Right atrium auricular region (tissue), 2 donors: Measurements from ENCODE around the gene ABCA12. TPM values are rescaled to one million over a fixed set of nuclear protein-coding genes. Genes with fewer than 3 reads are reported as not detected.

Experiments used
- DNase-seq: peaks from one replicate; pipeline ENCODE4 v3.0.0-alpha.2; 2019; ENCODE audit warnings: low spot score
- H3K27ac ChIP-seq, 2 donors: fragments of 200-600 bp; sonication (generic); 1 replicate in 1 of 2; 2 replicates in 1 of 2; pipeline ENCODE4 v1.5.1; 2016 to 2019
- H3K27me3 ChIP-seq, 2 donors: fragments of 200-600 bp; sonication (generic); one replicate each; pipeline versions ENCODE4 v1.5.1 to v1.6.0; 2017 to 2019
- H3K36me3 ChIP-seq: fragments of 200-600 bp; sonication (generic); one replicate; pipeline ENCODE4 v1.5.1; 2016
- H3K4me1 ChIP-seq, 2 donors: fragments of 200-600 bp; sonication (generic); one replicate each; pipeline versions ENCODE4 v1.5.1 to v1.6.0; 2017 to 2019
- H3K4me3 ChIP-seq, 2 donors: fragments of 200-600 bp; sonication (generic); 1 replicate in 1 of 2; 2 replicates in 1 of 2; pipeline ENCODE4 v1.5.1; 2017 to 2019; ENCODE audit warnings: mild to moderate bottlenecking in 1 of 2, moderate library complexity in 1 of 2
- H3K9me3 ChIP-seq, 2 donors: fragments of 200-600 bp; sonication (generic); one replicate each; pipeline ENCODE4 v1.5.1; 2019
- CTCF ChIP-seq, 2 donors: fragments of 200-600 bp; sonication (generic); IDR thresholded peaks; one replicate each; pipeline ENCODE4 v1.5.1; 2019; ENCODE audit warnings: antibody characterized with exemption in 2 of 2
- total RNA-seq, 2 donors: library from RNA; depleted of rRNA; stranded (reverse); fragments of >200 nt; gene quantifications; one replicate each; pipeline ENCODE4 v1.1.0, GENCODE V29; 2016

ABCA12 gene
- total RNA-seq, 2 donors from 2014 or later, result 0.04 TPM; not detected in 1

GRCh38 chr2:215022418-215022817, 116.0 kb downstream of the ABCA12 start:
- TF ChIP-seq CTCF (IDR thresholded peaks at IDR 0.05), result no peak
- no peak for DNase-seq

GRCh38 chr2:215020283-215020682, 118.1 kb downstream of the ABCA12 start:
- H3K4me3 ChIP-seq, result no peak overlapping the region
- H3K9me3 ChIP-seq, result no peaks in the 10 kb centered on the region
- DNase-seq, result no peak
- H3K27me3 ChIP-seq, result no peaks in the 10 kb centered on the region
- no peak overlapping the region for H3K27ac ChIP-seq
- no peaks in the 10 kb centered on the region for H3K4me1 ChIP-seq
- TF ChIP-seq CTCF (IDR thresholded peaks at IDR 0.05), result no peak
- no peaks in the 10 kb centered on the region for H3K36me3 ChIP-seq

More at GRCh38 chr2:215022418-215022817, 116.0 kb downstream of the ABCA12 start:
- Histone ChIP-seq H3K36me3 (no peaks in the 10 kb centered on the region), H3K9me3 (no peaks in the 10 kb centered on the region), H3K27me3 (no peaks in the 10 kb centered on the region), H3K4me1 (no peaks in the 10 kb centered on the region), H3K4me3 (no peak overlapping the region), H3K27ac (peak overlapping the region; percentile 15 to 29)

- H3K4me1 ChIP-seq, result no peaks in the 10 kb centered on the region
- no peaks in the 10 kb centered on the region for H3K36me3 ChIP-seq
- H3K27me3 ChIP-seq, result no peaks in the 10 kb centered on the region
- no peaks in the 10 kb centered on the region for H3K9me3 ChIP-seq
- no peak overlapping the region for H3K4me3 ChIP-seq
- no peak overlapping the region for H3K27ac ChIP-seq
- no peak for TF ChIP-seq CTCF (IDR thresholded peaks at IDR 0.05)
- DNase-seq, result no peak
These were observed 118.8 kb downstream of the ABCA12 start for GRCh38 chr2:215019521-215020145.

- H3K27me3 ChIP-seq, result no peaks in the 10 kb centered on the region
- no peak for DNase-seq
- H3K36me3 ChIP-seq, result no peaks in the 10 kb centered on the region
- no peak overlapping the region for H3K27ac ChIP-seq
- no peaks in the 10 kb centered on the region for H3K9me3 ChIP-seq
- no peaks in the 10 kb centered on the region for H3K4me1 ChIP-seq
- no peak for TF ChIP-seq CTCF (IDR thresholded peaks at IDR 0.05)
- H3K4me3 ChIP-seq, result no peak overlapping the region
These were observed 119.3 kb downstream of the ABCA12 start for GRCh38 chr2:215019085-215019484.

- no peak for TF ChIP-seq CTCF (IDR thresholded peaks at IDR 0.05)
- no peaks in the 10 kb centered on the region for H3K27me3 ChIP-seq
- no peak overlapping the region for H3K27ac ChIP-seq
- H3K36me3 ChIP-seq, result no peaks in the 10 kb centered on the region
- DNase-seq, result no peak
- H3K4me3 ChIP-seq, result no peak overlapping the region
- H3K9me3 ChIP-seq, result no peaks in the 10 kb centered on the region
- no peaks in the 10 kb centered on the region for H3K4me1 ChIP-seq
These were observed 123.0 kb downstream of the ABCA12 start for GRCh38 chr2:215015421-215015820.

- no peaks in the 10 kb centered on the region for H3K36me3 ChIP-seq
- no peak for TF ChIP-seq CTCF (IDR thresholded peaks at IDR 0.05)
- H3K9me3 ChIP-seq, result no peaks in the 10 kb centered on the region
- H3K27ac ChIP-seq, result no peak overlapping the region
- no peaks in the 10 kb centered on the region for H3K27me3 ChIP-seq
- no peak overlapping the region for H3K4me3 ChIP-seq
- H3K4me1 ChIP-seq, result no peaks in the 10 kb centered on the region
- DNase-seq, result no peak
These were observed 128.0 kb downstream of the ABCA12 start for GRCh38 chr2:215010390-215010789.
